ENCODE results near the gene ACOX3. TPM values are rescaled to one million over a fixed set of nuclear protein-coding genes. Genes with fewer than 3 reads are reported as not detected.
A peak's percentile ranks its signal among the peaks of the same experiment; 100 is the strongest.

ACOX3 gene
- total RNA-seq, 1 experiment from 2014 or later: 24.1 TPM

DNA sequence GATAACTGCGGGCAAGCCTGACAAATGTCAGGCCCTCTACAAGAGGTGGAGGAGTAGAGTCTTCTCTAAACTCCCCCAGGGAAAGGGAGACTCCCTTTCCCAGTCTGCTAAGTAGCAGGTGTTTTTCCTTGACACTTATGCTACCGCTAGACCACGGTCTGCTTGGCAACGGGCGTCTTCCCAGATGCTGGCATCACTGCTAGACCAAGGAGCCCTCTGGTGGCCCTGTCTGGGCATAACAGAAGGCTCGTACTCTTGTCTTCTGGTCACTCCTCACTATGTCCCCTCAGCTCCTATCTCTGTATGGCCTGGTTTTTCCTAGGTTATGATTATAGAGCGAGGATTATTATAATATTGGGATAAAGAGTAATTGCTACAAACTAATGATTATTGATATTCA is 33.6 kb downstream of the ACOX3 start:
- peak; percentile 28 for DNase-seq (ENCODE audit: low read depth)

GRCh38 chr4:8405516-8405875 is 35.0 kb downstream of the ACOX3 start:
- no peak for DNase-seq (ENCODE audit: low read depth)

GRCh38 chr4:8404791-8405515 is 35.6 kb downstream of the ACOX3 start:
- DNase-seq (ENCODE audit: low read depth): no peak

DNA sequence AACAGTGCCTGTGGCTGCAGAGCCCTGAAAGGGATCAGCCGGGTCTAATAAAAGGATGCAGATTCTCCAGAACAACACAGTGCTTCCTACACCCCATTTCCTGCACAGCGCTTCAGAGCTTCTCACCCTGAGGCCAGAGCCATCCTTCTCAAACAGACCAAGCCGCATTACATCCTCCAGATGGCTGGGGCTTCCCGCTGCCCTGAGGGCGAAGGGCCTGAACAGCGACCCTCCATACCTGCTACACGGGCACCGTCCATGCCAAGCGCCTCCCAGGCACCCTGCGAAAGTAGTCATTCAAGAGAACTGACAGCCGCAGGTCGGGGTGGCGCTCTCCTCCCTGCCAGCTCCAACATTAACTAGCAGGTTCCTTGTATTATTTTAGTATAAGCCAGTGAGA is 36.5 kb downstream of the ACOX3 start:
- no peak for DNase-seq (ENCODE audit: low read depth)

DNA sequence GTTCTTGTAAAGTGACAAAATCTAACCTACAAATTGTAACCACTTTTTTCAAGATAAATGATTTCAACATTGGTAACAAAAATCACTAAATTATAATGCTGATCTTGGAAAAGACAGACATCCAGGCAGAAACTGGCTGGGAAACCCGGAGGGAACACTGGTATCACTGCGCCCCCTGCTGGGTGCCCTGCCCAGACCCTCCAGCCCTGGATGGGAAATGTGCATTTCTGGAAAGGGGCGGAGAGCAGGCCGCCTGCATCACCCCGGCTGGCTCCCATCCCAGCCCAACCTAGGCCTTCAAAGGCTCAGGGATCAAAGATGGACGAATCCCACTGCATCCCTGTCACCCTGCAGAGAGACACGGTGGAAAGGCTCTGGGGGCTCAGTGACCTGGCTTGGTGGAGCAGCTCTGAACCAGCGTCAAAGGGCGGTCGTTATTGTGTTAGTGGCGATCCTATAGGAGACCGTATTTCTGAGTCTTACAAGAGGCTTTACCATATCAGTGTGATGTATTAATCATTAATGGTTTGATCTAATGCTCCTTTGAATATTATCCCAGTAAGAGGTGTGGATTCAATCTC is 37.3 kb downstream of the ACOX3 start:
- DNase-seq (ENCODE audit: low read depth): peak; percentile 69

DNA sequence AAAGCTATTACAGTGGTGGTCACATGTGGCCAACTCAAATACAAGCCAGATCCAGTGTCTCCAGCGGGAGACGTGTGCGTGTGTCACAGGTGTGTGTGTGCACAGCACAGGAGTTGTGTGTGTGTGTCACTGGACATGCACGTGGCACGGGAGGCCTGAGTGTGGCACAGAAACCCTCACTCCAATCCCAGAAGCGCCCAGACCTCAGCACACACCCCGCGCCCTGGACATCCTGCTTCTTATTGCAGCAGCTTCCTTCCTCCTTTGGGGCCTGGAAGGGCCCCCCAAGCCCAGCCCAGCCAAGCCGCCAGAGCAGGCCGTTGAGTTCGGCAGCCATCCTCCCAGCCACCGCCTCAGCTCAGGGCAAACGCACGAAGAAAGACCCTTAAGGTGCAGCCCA is 37.9 kb downstream of the ACOX3 start:
- DNase-seq (ENCODE audit: low read depth): no peak

- DNase-seq (ENCODE audit: low read depth): no peak
Observed at GRCh38 chr4:8402181-8402597, 38.3 kb downstream of the ACOX3 start.

- no peak for DNase-seq (ENCODE audit: low read depth)
Observed at GRCh38 chr4:8401665-8402064, 38.9 kb downstream of the ACOX3 start.

DNA sequence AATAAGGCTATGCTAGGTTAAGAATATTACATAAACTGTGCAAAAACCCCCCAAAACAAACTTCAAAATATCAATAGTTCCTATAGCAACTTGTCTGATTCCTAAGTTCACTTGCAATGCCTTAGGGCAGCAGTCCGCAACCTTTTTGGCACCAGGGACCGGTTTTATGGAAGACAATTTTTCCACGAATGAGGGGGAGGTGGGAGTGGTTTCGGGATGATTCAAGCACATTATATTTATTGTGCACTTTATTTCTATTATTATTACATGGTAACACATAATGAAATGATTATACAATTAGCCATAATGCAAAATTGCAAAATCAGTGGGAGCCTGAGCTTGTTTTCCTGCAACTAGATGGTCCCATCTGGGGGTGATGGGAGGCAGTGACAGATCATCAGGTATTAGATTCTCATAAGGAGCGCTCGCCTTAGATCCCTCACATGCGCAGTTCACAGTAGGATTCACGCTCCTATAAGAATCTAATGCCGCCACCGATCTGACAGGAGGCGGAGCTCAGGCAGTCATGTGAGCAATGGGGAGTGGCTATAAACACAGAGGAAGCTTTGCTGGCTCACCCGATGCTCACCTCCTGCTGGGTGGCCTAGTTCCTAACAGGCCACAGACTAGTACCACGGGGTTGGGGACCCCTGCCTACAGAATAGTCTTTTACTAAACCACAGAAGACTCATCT is 39.7 kb downstream of the ACOX3 start:
- DNase-seq (ENCODE audit: low read depth): no peak

DNA sequence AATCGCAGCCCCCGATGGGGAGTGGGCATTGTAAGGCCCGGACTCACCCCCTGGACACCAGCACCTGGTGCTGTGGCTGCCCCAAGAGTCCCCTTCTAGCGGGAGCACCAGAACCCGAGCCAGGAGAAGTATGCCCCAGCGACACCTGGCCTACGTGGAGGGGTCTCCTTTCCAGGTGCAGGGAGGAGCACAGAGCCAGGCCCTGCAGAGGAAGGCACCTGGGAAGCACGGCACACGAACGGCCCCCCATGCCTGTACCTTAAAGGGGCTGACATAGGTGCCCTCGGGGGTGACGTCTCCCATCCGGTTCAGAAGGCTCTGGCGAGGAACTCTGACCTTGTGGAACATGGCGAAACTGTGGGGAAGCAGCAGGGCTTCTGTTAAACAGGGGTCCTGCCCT is 41.2 kb downstream of the ACOX3 start:
- DNase-seq (ENCODE audit: low read depth): no peak

DNA sequence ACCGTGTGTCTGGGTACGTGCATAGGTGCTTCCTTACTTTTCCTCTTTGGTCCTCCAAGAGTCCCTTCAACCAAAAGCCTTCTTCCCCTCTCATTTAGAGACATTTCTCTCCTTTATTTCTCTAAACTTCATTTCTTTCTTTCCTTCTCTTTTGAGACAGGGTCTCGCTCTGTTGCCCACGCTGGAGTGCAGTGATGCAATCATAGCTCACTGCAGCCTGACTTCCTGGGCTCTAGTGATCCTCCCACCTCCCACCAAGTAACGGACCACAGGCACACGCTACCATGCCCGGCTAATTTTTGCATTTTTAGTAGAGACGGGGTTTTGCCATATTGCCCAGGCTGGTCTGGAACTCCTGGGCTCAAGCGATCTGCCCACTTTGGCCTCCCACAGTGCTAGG is 42.2 kb downstream of the ACOX3 start:
- no peak for DNase-seq (ENCODE audit: low read depth)

DNA sequence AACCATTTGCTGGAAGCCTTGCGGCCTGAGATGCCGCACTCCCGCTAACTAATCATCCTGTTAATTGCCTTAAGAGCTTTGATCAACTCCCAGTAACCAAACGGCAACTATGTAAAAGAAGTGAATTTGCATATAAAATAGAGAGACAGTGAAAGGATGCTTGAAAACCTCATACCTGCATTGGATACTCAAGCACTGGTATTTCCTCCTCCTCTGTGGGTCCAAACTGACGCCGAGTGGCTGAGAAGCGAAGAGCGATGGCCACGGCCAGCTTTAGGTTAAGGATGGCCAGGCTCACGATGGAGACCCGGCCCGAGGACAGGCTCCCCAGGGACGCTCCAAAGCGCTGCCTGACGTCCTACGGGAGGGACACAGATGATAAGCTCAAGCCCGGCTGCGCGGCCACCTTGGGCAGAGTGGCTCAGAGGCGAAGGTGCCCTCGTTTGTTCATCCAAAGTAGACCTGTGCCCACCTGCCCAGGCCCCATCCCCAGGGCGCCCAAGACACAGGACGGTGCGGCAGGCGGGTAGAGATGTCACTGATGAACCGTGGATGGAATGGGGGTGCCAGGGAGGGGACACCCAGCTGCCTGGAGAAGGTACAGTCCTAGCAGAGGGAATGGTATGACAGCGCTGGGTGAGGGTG is 43.6 kb downstream of the ACOX3 start:
- no peak for DNase-seq (ENCODE audit: low read depth)

- DNase-seq (ENCODE audit: low read depth): no peak
Observed at GRCh38 chr4:8395504-8396296, 44.8 kb downstream of the ACOX3 start.

DNA sequence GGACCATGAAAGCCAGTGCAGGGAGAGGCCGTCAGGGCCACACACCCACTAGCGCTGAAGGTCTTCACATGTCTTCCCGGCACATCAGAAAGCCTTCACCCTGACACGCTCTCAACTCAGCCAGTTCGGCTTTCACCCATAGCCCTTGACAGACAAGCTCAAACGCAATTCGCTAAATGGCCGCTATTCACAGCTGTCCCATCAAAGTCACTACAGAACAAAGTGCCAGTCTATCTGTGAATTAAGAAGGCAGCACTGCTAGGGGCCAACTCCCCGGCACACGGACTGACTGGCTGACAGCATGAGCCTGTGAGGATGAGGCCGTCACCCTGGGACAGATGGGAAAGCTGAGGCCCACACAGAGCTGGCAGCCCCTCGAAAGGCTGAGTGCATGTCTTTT is 45.7 kb downstream of the ACOX3 start:
- no peak for DNase-seq (ENCODE audit: low read depth)

DNA sequence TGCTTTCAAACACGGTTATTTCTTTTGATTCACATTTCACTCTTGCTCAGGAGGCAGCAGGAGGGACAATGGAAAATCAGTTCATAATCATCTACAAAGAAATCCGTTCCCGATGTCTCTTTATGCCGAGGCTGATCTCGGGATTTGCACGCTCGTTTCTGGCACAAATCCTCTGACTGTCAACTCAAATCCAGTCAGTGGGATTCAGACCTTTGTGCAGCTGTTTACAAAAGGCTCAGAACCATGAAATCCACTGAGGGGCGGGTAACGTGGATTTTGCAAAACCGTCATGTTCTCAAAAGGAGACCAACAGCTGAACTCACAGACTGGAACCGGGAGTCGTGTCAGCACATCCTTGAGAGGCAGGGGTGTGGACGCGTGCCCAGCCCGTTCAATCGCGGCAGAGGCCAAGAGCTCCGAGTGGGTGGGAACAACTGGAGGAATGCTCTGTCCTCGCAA is 46.4 kb downstream of the ACOX3 start:
- peak; percentile 26 for DNase-seq (ENCODE audit: low read depth)

DNA sequence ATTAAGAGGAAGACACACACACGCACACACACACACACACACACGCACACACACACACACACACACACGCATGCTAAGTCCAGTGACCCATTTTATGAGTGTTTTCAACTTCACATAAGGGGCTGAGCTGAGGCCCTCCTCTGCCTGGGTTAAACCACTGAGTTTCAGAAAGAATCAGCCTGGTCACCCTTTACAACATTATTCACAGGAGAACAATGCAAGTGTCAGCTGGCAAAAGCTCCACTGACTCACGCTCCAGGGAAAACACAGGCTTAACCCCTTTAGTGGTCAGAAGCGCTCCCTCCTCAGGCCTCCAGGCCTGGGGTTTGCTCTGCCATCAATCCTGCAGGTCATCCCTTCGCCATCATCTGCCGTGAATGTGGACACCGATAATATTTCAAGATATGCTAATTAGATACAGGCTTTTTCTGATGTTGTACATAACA is 46.9 kb downstream of the ACOX3 start:
- peak; percentile 98 for DNase-seq (ENCODE audit: low read depth)

GRCh38 chr4:8392591-8393190 is 47.8 kb downstream of the ACOX3 start:
- no peak for DNase-seq (ENCODE audit: low read depth)

- DNase-seq (ENCODE audit: low read depth): peak; percentile 38
Observed at GRCh38 chr4:8391972-8392371, 48.6 kb downstream of the ACOX3 start.

DNA sequence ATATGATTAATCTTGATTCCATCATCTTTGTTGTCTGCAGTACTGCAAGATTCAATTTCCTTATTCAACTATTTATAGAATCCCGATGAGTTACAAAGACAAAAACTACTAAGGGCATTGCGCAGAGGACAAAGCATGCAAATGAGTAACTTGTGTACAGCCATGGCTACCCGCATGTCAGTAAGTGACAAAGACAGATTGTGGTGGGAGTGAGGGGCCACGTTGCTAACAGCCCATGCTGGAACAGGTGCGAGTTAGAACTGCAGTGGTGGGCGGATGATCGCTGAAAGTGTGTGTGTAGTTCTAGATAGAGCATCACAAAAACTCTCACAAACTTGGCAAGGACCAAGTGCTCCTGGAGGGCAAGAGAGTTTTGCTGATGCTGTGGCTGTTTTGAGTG is 49.5 kb downstream of the ACOX3 start:
- DNase-seq (ENCODE audit: low read depth): no peak

GRCh38 chr4:8390577-8390976 is 49.9 kb downstream of the ACOX3 start:
- no peak for DNase-seq (ENCODE audit: low read depth)

- no peak for DNase-seq (ENCODE audit: low read depth)
Observed at GRCh38 chr4:8388528-8388870, 52.0 kb downstream of the ACOX3 start.
